CD14-positive monocyte (primary cell): ENCODE results near the gene MTARC2. TPM values are rescaled to one million over a fixed set of nuclear protein-coding genes. Genes with fewer than 3 reads are reported as not detected.

ENCODE experiments used
- DNase-seq, 3 donors: peaks; one replicate each; pipeline ENCODE4 v3.0.0-alpha.2; 2011 to 2022
- H2AFZ ChIP-seq: 2 replicates; pipeline ENCODE4 v1.6.0; 2012; ENCODE audit warnings: mild to moderate bottlenecking, low read depth, low read length, inconsistent platforms; ENCODE audit not compliant: insufficient read depth, poor library complexity, severe bottlenecking
- H3K27ac ChIP-seq, 2 donors: 1 replicate in 1 of 2; 2 replicates in 1 of 2; pipeline ENCODE4 v1.5.1; 2012 to 2013; ENCODE audit warnings: low read length in 2 of 2, control low read depth in 1 of 2, inconsistent platforms in 1 of 2, low read depth in 1 of 2, mild to moderate bottlenecking in 1 of 2
- H3K27me3 ChIP-seq, 2 donors: one replicate each; pipeline versions ENCODE4 v1.6.0 to v1.6.1; 2011 to 2013; ENCODE audit warnings: low read length in 2 of 2; ENCODE audit not compliant: control insufficient read depth in 2 of 2, insufficient read depth in 2 of 2
- H3K36me3 ChIP-seq, 2 donors: replicated peaks in 1 of 2; 1 replicate in 1 of 2; 2 replicates in 1 of 2; pipeline versions ENCODE4 v1.5.1 to v1.6.1; 2012 to 2013; ENCODE audit warnings: low read length in 2 of 2, control low read depth in 1 of 2, inconsistent platforms in 1 of 2, mild to moderate bottlenecking in 1 of 2; ENCODE audit not compliant: insufficient read depth in 2 of 2, control insufficient read depth in 1 of 2
- H3K4me1 ChIP-seq, 2 donors: 1 replicate in 1 of 2; 2 replicates in 1 of 2; pipeline versions ENCODE4 v1.5.1 to v1.6.1; 2012 to 2013; ENCODE audit warnings: low read length in 2 of 2, control low read depth in 1 of 2, inconsistent platforms in 1 of 2, mild to moderate bottlenecking in 1 of 2, moderate library complexity in 1 of 2; ENCODE audit not compliant: insufficient read depth in 2 of 2, control insufficient read depth in 1 of 2
- H3K4me2 ChIP-seq: replicated peaks from 2 replicates; pipeline ENCODE3; 2012; ENCODE audit warnings: low read length, moderate library complexity, mild to moderate bottlenecking; ENCODE audit not compliant: poor library complexity, severe bottlenecking; ENCODE audit errors: extremely low read depth
- H3K4me3 ChIP-seq, 3 experiments: fragments of 200-600 bp in 1 of 3; sonication (generic) in 1 of 3; replicated peaks in 1 of 3; 1 replicate in 2 of 3; 2 replicates in 1 of 3; pipeline ENCODE4 v1.5.1; 2011 to 2013; ENCODE audit warnings: low read length in 3 of 3, mild to moderate bottlenecking in 3 of 3, control low read depth in 2 of 3, low read depth in 2 of 3, inconsistent platforms in 1 of 3, moderate library complexity in 1 of 3
- H3K79me2 ChIP-seq: 2 replicates; pipeline ENCODE4 v1.6.0; 2012; ENCODE audit warnings: mild to moderate bottlenecking, control low read depth, inconsistent platforms, low read length, moderate library complexity; ENCODE audit not compliant: insufficient read depth
- H3K9ac ChIP-seq: 2 replicates; pipeline ENCODE4 v1.6.0; 2017; ENCODE audit warnings: low read length, mild to moderate bottlenecking; ENCODE audit not compliant: insufficient read depth, poor library complexity, severe bottlenecking
- H3K9me3 ChIP-seq, 2 donors: replicated peaks in 1 of 2; 1 replicate in 1 of 2; 2 replicates in 1 of 2; pipeline versions ENCODE4 v1.5.1 to v1.6.1; 2012 to 2013; ENCODE audit warnings: low read length in 2 of 2, control low read depth in 1 of 2; ENCODE audit not compliant: control insufficient read depth in 1 of 2, insufficient read depth in 1 of 2
- H4K20me1 ChIP-seq: 2 replicates; pipeline ENCODE4 v1.6.0; 2012; ENCODE audit warnings: mild to moderate bottlenecking, low read length, control low read depth, moderate library complexity; ENCODE audit not compliant: insufficient read depth
- H3K27ac Mint-ChIP-seq, 7 donors: one replicate each; pipeline ENCODE4 v1.8.0; 2020; ENCODE audit warnings: mild to moderate bottlenecking in 7 of 7, mixed read lengths in 7 of 7, moderate library complexity in 6 of 7, inconsistent platforms in 2 of 7
- H3K27me3 Mint-ChIP-seq, 3 donors: one replicate each; pipeline ENCODE4 v1.8.0; 2021 to 2022; ENCODE audit warnings: low read depth in 3 of 3, mild to moderate bottlenecking in 3 of 3, mixed read lengths in 3 of 3, moderate library complexity in 3 of 3, inconsistent platforms in 1 of 3
- H3K36me3 Mint-ChIP-seq, 2 donors: one replicate each; pipeline ENCODE4 v1.8.0; 2020; ENCODE audit warnings: mixed read lengths in 2 of 2, inconsistent platforms in 1 of 2, mild to moderate bottlenecking in 1 of 2
- H3K4me1 Mint-ChIP-seq: one replicate; pipeline ENCODE4 v1.8.0; 2020; ENCODE audit warnings: mild to moderate bottlenecking, mixed read lengths
- H3K4me3 Mint-ChIP-seq, 2 donors: one replicate each; pipeline ENCODE4 v1.8.0; 2020; ENCODE audit warnings: mild to moderate bottlenecking in 2 of 2, mixed read lengths in 2 of 2, moderate library complexity in 1 of 2
- H3K9me3 Mint-ChIP-seq, 7 donors: one replicate each; pipeline ENCODE4 v1.8.0; 2020 to 2022; ENCODE audit warnings: mixed read lengths in 7 of 7, mild to moderate bottlenecking in 6 of 7, moderate library complexity in 6 of 7, inconsistent platforms in 2 of 7
- WGBS: methylation state at CpG from one replicate; pipeline ENCODE4 v1.1.5; 2013; ENCODE audit warnings: missing lambda C conversion rate; ENCODE audit not compliant: insufficient coverage; 5-methylcytosine and 5-hydroxymethylcytosine counted together
- intact Hi-C, 2 donors: fragments of 100-400 bp; cut with micrococcal nuclease; formaldehyde crosslinking; loops; one replicate each; pipeline versions ENCODE4 v1.15.0 to v1.15.1; 2023
- polyA plus RNA-seq, 3 donors: library from polyadenylated mRNA; depleted of rRNA in 1 of 3; unstranded in 2 of 3; stranded (reverse) in 1 of 3; fragments of 300-500 nt in 2 of 3; fragments of >200 nt in 1 of 3; fragmentation: Illumina TruSeq in 2 of 3; gene quantifications; 1 replicate in 2 of 3; 2 replicates in 1 of 3; pipeline ENCODE4 v1.2.3, GENCODE V29; 2012 to 2021
- TF ChIP-seq, protein P1 (sequence below): fragments of 200-600 bp; IDR thresholded peaks from one replicate; pipeline ENCODE4 v1.8.0; 2022; ENCODE audit warnings: antibody characterized with exemption, mild to moderate bottlenecking

MTARC2 gene
- polyA plus RNA-seq, 3 donors: 0.29 to 0.81 (median 0.56) TPM

DNA sequence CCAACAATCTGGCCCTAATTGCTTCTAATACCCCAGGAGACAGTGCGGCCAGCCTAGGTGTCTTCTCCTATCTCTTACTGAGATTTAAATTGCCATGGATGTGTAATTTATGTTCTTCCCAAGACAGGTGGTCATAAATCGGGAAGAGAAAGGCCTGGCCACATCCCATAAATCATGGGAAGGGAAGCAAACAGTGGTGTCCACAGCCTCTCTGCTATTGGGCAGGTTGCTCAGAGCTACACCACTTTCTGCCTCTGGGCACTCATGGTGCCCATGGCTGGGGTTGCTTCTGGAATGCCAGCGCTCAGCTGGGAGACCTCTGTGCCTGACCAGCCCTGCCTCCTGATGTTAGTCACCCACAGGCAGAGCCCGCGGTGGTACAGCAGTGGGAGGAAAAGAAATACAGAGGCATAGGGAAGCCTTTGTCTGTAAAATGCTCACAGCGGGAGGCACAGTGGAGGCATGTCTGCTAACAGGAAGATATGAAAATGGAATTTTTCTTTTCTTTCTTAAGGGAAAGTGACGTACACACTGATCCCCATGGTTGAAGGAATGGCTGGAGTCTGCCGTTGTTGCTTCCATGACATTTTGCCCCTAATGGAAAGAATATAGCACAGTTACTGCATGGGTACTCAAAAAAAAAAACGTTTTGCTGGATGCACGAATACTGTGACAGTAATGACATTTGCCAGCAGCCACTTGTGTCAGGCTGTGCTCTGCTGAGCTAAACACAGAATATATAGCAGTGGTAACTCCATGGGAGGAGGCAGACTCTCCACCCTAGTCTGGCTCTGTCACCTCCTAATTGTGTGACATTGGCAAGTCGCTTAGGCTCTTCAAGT is 60.4 kb downstream of the MTARC2 start:
- Mint-ChIP-seq H3K27ac (peak overlapping the region in 2 of 7 donors; percentile 46), H3K4me3 (no peak overlapping the region), H3K4me1 (peaks cover 13% of the 10 kb centered on the region), H3K27me3 (peaks cover 0 to 2% (median 0%) of the 10 kb centered on the region in 3 donors), H3K9me3 (no peaks in the 10 kb centered on the region), H3K36me3 (peaks cover 81 to 92% of the 10 kb centered on the region in 2 donors)
- Histone ChIP-seq H3K4me1 (no peaks in the 10 kb centered on the region), H4K20me1 (peaks cover 26% of the 10 kb centered on the region), H2AFZ (no peak overlapping the region), H3K9ac (no peak overlapping the region), H3K4me2 (no peak overlapping the region), H3K79me2 (peaks cover 3% of the 10 kb centered on the region), H3K9me3 (no peaks in the 10 kb centered on the region), H3K27ac (no peak overlapping the region), H3K4me3 (no peak overlapping the region), H3K36me3 (peaks cover 61 to 90% of the 10 kb centered on the region in 2 donors), H3K27me3 (no peaks in the 10 kb centered on the region)
- TF ChIP-seq, protein P1, sequence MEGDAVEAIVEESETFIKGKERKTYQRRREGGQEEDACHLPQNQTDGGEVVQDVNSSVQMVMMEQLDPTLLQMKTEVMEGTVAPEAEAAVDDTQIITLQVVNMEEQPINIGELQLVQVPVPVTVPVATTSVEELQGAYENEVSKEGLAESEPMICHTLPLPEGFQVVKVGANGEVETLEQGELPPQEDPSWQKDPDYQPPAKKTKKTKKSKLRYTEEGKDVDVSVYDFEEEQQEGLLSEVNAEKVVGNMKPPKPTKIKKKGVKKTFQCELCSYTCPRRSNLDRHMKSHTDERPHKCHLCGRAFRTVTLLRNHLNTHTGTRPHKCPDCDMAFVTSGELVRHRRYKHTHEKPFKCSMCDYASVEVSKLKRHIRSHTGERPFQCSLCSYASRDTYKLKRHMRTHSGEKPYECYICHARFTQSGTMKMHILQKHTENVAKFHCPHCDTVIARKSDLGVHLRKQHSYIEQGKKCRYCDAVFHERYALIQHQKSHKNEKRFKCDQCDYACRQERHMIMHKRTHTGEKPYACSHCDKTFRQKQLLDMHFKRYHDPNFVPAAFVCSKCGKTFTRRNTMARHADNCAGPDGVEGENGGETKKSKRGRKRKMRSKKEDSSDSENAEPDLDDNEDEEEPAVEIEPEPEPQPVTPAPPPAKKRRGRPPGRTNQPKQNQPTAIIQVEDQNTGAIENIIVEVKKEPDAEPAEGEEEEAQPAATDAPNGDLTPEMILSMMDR: no peak
- intact Hi-C loops: loop anchor here in 1 of 2 donors (5.0 kb wide), 1 partner anchor 624 kb away; no protein-coding TSS in a partner anchor
- 96% methylated on average over 8 of the region's 11 CpGs for WGBS
- DNase-seq: no peak

- Mint-ChIP-seq H3K27ac (peak overlapping the region in 1 of 7 donors; percentile 46), H3K27me3 (peaks cover 0 to 2% (median 0%) of the 10 kb centered on the region in 3 donors), H3K4me1 (peaks cover 11% of the 10 kb centered on the region), H3K9me3 (no peaks in the 10 kb centered on the region), H3K36me3 (peaks cover 81 to 93% of the 10 kb centered on the region in 2 donors), H3K4me3 (no peak overlapping the region)
- Histone ChIP-seq H3K4me3 (no peak overlapping the region), H3K27me3 (no peaks in the 10 kb centered on the region), H3K9me3 (no peaks in the 10 kb centered on the region), H3K9ac (no peak overlapping the region), H4K20me1 (peaks cover 25% of the 10 kb centered on the region), H3K27ac (no peak overlapping the region), H3K4me2 (no peak overlapping the region), H3K4me1 (no peaks in the 10 kb centered on the region), H3K79me2 (no peaks in the 10 kb centered on the region), H2AFZ (no peak overlapping the region), H3K36me3 (peaks cover 65 to 93% of the 10 kb centered on the region in 2 donors)
- DNase-seq: no peak
- no CpG with 5 or more reads among the region's 6 CpGs for WGBS
- TF ChIP-seq, protein P1: no peak
- intact Hi-C loops: loop anchor here in 1 of 2 donors (5.0 kb wide), 1 partner anchor 623 kb away; no protein-coding TSS in a partner anchor
Measured at GRCh38 chr1:220809187-220809550, 61.0 kb downstream of the MTARC2 start.
